A673 (cell line): ENCODE results near the gene PPAT.

ENCODE experiments used
- CTCF ChIP-seq: fragments of 300-800, 200-600 bp; sonication (generic); conservative IDR thresholded peaks from 2 replicates; pipeline ENCODE4 v1.5.1; 2017; ENCODE audit warnings: low read depth, mild to moderate bottlenecking, antibody characterized with exemption, low read length, moderate library complexity, mixed read lengths
- EZH2 ChIP-seq: fragments of 200-600 bp; sonication (generic); IDR thresholded peaks from 2 replicates; pipeline ENCODE4 v1.6.1; 2017; ENCODE audit warnings: borderline replicate concordance, low read depth, mild to moderate bottlenecking, mixed read lengths, antibody characterized with exemption, low read length; ENCODE audit not compliant: poor library complexity, severe bottlenecking

- TF ChIP-seq CTCF (no peak), EZH2 (no peak)
Observed at GRCh38 chr4:56438766-56439165, 3.4 kb upstream of the PPAT start.
